NCI-H2196 treated with DMSO at 0.1 percent for 48 hours (cell line): ENCODE results near the gene ZNF709.
"Not testable (repeated sequence)": the region's sequence is repeated elsewhere in the genome, so short reads cannot be mapped to it uniquely, and the experiment has no call there.

Experiments
- DNase-seq: peaks from one replicate; lab custom pipeline; 2025; ENCODE audit not compliant: unreplicated experiment; lab: John Stamatoyannopoulos, UW

The ZNF709 gene

GRCh38 chr19:12453495-12453894, 31.1 kb downstream of the ZNF709 start:
- no peak for DNase-seq

GRCh38 chr19:12450844-12451243, 33.8 kb downstream of the ZNF709 start:
- no peak for DNase-seq

GRCh38 chr19:12448808-12449207, 35.8 kb downstream of the ZNF709 start:
- DNase-seq = no peak

- peak; percentile 94 for DNase-seq
Observed at GRCh38 chr19:12440541-12441316, 43.9 kb downstream of the ZNF709 start, which contains the start of gene ZNF443. ZNF443 (minus strand) TSS chr19:12441021; CDS start chr19:12440914, 107 bp downstream.

- not testable (repeated sequence) for DNase-seq
Observed at GRCh38 chr19:12439686-12440540, 44.7 kb downstream of the ZNF709 start.

GRCh38 chr19:12430726-12431299, 53.8 kb downstream of the ZNF709 start:
- DNase-seq = not testable (repeated sequence)

GRCh38 chr19:12425888-12426274, 58.7 kb downstream of the ZNF709 start:
- no peak for DNase-seq

- no peak for DNase-seq
Observed at GRCh38 chr19:12425236-12425887, 59.3 kb downstream of the ZNF709 start.

- not testable (repeated sequence) for DNase-seq
Observed at GRCh38 chr19:12417273-12417672, 67.3 kb downstream of the ZNF709 start.

- DNase-seq = no peak
Observed at GRCh38 chr19:12411893-12412292, 72.7 kb downstream of the ZNF709 start.
